WTC11 (cell line): ENCODE data around the gene TBL1X. TPM values are rescaled to one million over a fixed set of nuclear protein-coding genes. Genes with fewer than 3 reads are reported as not detected.

Experiments
- ATAC-seq: fragments of 200-7000 bp; cut with Tn5 transposase; 2 replicates; pipeline ENCODE4 v1.10.0; 2021; ENCODE audit warnings: mild to moderate bottlenecking, moderate library complexity
- CTCF ChIA-PET: fragments of 300-600 bp; sonication (Branson Sonifier 250); formaldehyde crosslinking; loops from one replicate; lab custom pipeline; 2021; ENCODE audit warnings: antibody characterized with exemption; lab: Charles Lee
- POLR2A ChIA-PET: fragments of 350-600 bp; sonication (Branson Sonifier 250); formaldehyde crosslinking; loops from one replicate; lab custom pipeline; 2021; ENCODE audit warnings: antibody characterized with exemption; lab: Charles Lee
- DNase-seq: peaks from one replicate; pipeline ENCODE4 v3.0.0; 2021; ENCODE audit warnings: low spot score
- H3K27ac Mint-ChIP-seq: 2 replicates; pipeline ENCODE4 v1.8.0; 2021; ENCODE audit warnings: mixed read lengths
- H3K27me3 Mint-ChIP-seq: 2 replicates; pipeline ENCODE4 v1.8.0; 2021; ENCODE audit warnings: low read depth, mild to moderate bottlenecking, moderate library complexity, mixed read lengths
- H3K36me3 Mint-ChIP-seq: 2 replicates; pipeline ENCODE4 v1.8.0; 2021; ENCODE audit warnings: mixed read lengths
- H3K4me1 Mint-ChIP-seq: 2 replicates; pipeline ENCODE4 v1.8.0; 2022; ENCODE audit warnings: mixed read lengths
- H3K4me3 Mint-ChIP-seq: 2 replicates; pipeline ENCODE4 v1.8.0; 2021; ENCODE audit warnings: mild to moderate bottlenecking, moderate library complexity, mixed read lengths
- H3K9me3 Mint-ChIP-seq: 2 replicates; pipeline ENCODE4 v1.8.0; 2021; ENCODE audit warnings: mixed read lengths
- ATF1 ChIP-seq: sonication (generic); formaldehyde crosslinking; IDR thresholded peaks from 2 replicates; pipeline ENCODE4 v1.8.1; 2023; ENCODE audit warnings: mild to moderate bottlenecking, moderate library complexity, missing genetic modification reagents
- ATF2 ChIP-seq: sonication (generic); formaldehyde crosslinking; IDR thresholded peaks from 2 replicates; pipeline ENCODE4 v1.8.1; 2022; ENCODE audit warnings: low read depth, missing genetic modification reagents, borderline replicate concordance
- ERG ChIP-seq: fragments of 250-450 bp; sonication (Bioruptor Pico); IDR thresholded peaks from 2 replicates; pipeline ENCODE4 v1.8.0; 2021; ENCODE audit warnings: mild to moderate bottlenecking
- NR1H2 ChIP-seq: sonication (generic); formaldehyde crosslinking; IDR thresholded peaks from 2 replicates; pipeline ENCODE4 v1.9.0; 2021; ENCODE audit warnings: mild to moderate bottlenecking, moderate library complexity, missing genetic modification reagents
- SP1 ChIP-seq: sonication (generic); formaldehyde crosslinking; conservative IDR thresholded peaks from 2 replicates; pipeline ENCODE4 v1.8.1; 2022; ENCODE audit warnings: missing genetic modification reagents
- TCF7 ChIP-seq: sonication (generic); formaldehyde crosslinking; IDR thresholded peaks from 2 replicates; pipeline ENCODE4 v1.8.0; 2022; ENCODE audit warnings: mild to moderate bottlenecking, low read depth, missing genetic modification reagents, moderate library complexity
- total RNA-seq: library from RNA; stranded (reverse); gene quantifications from 3 replicates; pipeline ENCODE4 v1.2.3, GENCODE V29; 2021
- TF ChIP-seq, protein P1 (sequence below): sonication (generic); formaldehyde crosslinking; IDR thresholded peaks from 2 replicates; pipeline ENCODE4 v1.8.0; 2023; ENCODE audit warnings: missing genetic modification reagents, mild to moderate bottlenecking, borderline replicate concordance
- TF ChIP-seq, protein P2 (sequence below): fragments of 200-600 bp; IDR thresholded peaks from 2 replicates; pipeline ENCODE4 v1.8.0; 2022; ENCODE audit warnings: antibody characterized with exemption
- TF ChIP-seq, protein P3 (sequence below): fragments of 250-450 bp; sonication (Bioruptor Pico); IDR thresholded peaks from 2 replicates; pipeline ENCODE4 v1.9.0; 2021; ENCODE audit warnings: mild to moderate bottlenecking
- TF ChIP-seq, protein P4 (sequence below): sonication (generic); formaldehyde crosslinking; IDR thresholded peaks from 2 replicates; pipeline ENCODE4 v1.8.0; 2022; ENCODE audit warnings: missing genetic modification reagents

Gene TBL1X
- total RNA-seq, 1 experiment from 2014 or later: 27.7 TPM

GRCh38 chrX:9483376-9483775 is 18.5 kb downstream of the TBL1X start:
- Mint-ChIP-seq H3K9me3 (peaks cover 7% of the 10 kb centered on the region; the same call in 1 of the 2 replicates), H3K27ac (no peak overlapping the region), H3K4me1 (peaks cover 21% of the 10 kb centered on the region), H3K36me3 (peaks cover 19% of the 10 kb centered on the region), H3K4me3 (no peak overlapping the region), H3K27me3 (no peaks in the 10 kb centered on the region)
- DNase-seq (no peak), ATAC-seq (no peak)
- ChIA-PET CTCF (interaction anchor here (1.0 to 1.1 kb wide), 3 partner anchors 15 to 662 kb away, joined by 3 read pairs; no protein-coding TSS in a partner anchor), POLR2A (no interaction called here)
- TF ChIP-seq, protein P1, sequence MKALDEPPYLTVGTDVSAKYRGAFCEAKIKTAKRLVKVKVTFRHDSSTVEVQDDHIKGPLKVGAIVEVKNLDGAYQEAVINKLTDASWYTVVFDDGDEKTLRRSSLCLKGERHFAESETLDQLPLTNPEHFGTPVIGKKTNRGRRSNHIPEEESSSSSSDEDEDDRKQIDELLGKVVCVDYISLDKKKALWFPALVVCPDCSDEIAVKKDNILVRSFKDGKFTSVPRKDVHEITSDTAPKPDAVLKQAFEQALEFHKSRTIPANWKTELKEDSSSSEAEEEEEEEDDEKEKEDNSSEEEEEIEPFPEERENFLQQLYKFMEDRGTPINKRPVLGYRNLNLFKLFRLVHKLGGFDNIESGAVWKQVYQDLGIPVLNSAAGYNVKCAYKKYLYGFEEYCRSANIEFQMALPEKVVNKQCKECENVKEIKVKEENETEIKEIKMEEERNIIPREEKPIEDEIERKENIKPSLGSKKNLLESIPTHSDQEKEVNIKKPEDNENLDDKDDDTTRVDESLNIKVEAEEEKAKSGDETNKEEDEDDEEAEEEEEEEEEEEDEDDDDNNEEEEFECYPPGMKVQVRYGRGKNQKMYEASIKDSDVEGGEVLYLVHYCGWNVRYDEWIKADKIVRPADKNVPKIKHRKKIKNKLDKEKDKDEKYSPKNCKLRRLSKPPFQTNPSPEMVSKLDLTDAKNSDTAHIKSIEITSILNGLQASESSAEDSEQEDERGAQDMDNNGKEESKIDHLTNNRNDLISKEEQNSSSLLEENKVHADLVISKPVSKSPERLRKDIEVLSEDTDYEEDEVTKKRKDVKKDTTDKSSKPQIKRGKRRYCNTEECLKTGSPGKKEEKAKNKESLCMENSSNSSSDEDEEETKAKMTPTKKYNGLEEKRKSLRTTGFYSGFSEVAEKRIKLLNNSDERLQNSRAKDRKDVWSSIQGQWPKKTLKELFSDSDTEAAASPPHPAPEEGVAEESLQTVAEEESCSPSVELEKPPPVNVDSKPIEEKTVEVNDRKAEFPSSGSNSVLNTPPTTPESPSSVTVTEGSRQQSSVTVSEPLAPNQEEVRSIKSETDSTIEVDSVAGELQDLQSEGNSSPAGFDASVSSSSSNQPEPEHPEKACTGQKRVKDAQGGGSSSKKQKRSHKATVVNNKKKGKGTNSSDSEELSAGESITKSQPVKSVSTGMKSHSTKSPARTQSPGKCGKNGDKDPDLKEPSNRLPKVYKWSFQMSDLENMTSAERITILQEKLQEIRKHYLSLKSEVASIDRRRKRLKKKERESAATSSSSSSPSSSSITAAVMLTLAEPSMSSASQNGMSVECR: no peak
- TF ChIP-seq ERG (CRISPR knock-in tag) (no peak), ATF1 (CRISPR knock-in tag) (no peak)
- TF ChIP-seq, protein P2, sequence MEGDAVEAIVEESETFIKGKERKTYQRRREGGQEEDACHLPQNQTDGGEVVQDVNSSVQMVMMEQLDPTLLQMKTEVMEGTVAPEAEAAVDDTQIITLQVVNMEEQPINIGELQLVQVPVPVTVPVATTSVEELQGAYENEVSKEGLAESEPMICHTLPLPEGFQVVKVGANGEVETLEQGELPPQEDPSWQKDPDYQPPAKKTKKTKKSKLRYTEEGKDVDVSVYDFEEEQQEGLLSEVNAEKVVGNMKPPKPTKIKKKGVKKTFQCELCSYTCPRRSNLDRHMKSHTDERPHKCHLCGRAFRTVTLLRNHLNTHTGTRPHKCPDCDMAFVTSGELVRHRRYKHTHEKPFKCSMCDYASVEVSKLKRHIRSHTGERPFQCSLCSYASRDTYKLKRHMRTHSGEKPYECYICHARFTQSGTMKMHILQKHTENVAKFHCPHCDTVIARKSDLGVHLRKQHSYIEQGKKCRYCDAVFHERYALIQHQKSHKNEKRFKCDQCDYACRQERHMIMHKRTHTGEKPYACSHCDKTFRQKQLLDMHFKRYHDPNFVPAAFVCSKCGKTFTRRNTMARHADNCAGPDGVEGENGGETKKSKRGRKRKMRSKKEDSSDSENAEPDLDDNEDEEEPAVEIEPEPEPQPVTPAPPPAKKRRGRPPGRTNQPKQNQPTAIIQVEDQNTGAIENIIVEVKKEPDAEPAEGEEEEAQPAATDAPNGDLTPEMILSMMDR: no peak

- DNase-seq (no peak), ATAC-seq (no peak)
- ChIA-PET POLR2A (no interaction called here), CTCF (interaction anchor here (0.9 kb wide), 1 partner anchor 11 kb away, joined by 3 read pairs; no protein-coding TSS in a partner anchor)
- Mint-ChIP-seq H3K27ac (no peak overlapping the region), H3K36me3 (peaks cover 5% of the 10 kb centered on the region), H3K27me3 (no peaks in the 10 kb centered on the region), H3K4me1 (peaks cover 20% of the 10 kb centered on the region), H3K4me3 (no peak overlapping the region), H3K9me3 (no peaks in the 10 kb centered on the region)
- TF ChIP-seq ATF2 (CRISPR knock-in tag): no peak
Observed at GRCh38 chrX:9486786-9487387, 22.0 kb downstream of the TBL1X start.

DNA sequence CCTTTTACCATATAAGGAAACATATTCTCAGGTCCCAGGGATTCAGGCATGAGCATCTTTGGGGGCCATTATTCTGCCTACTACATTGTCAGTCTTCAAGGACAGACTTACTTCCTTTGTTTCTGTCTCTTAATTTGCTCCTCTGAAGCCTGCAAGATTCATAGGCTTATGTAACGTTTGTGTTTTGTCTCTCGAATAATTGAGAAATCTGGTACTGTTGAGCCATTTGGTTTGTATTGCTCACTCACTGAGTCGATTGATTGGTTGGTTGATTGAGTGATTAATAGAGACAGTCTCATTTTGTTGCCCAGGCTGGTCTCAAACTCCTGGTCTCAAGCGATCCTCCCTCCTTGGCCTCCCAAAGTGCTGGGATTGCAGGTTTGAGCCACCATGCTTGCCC is 23.7 kb downstream of the TBL1X start:
- Mint-ChIP-seq H3K4me1 (peaks cover 7% of the 10 kb centered on the region; the same call in 1 of the 2 replicates), H3K27me3 (no peaks in the 10 kb centered on the region), H3K4me3 (no peak overlapping the region), H3K36me3 (no peaks in the 10 kb centered on the region; the same call in 1 of the 2 replicates), H3K9me3 (no peaks in the 10 kb centered on the region), H3K27ac (no peak overlapping the region)
- POLR2A ChIA-PET: no interaction called here
- ATAC-seq (no peak), DNase-seq (no peak)
- CTCF ChIA-PET: no interaction called here
- TF ChIP-seq SP1 (CRISPR knock-in tag): no peak
- TF ChIP-seq, protein P3, sequence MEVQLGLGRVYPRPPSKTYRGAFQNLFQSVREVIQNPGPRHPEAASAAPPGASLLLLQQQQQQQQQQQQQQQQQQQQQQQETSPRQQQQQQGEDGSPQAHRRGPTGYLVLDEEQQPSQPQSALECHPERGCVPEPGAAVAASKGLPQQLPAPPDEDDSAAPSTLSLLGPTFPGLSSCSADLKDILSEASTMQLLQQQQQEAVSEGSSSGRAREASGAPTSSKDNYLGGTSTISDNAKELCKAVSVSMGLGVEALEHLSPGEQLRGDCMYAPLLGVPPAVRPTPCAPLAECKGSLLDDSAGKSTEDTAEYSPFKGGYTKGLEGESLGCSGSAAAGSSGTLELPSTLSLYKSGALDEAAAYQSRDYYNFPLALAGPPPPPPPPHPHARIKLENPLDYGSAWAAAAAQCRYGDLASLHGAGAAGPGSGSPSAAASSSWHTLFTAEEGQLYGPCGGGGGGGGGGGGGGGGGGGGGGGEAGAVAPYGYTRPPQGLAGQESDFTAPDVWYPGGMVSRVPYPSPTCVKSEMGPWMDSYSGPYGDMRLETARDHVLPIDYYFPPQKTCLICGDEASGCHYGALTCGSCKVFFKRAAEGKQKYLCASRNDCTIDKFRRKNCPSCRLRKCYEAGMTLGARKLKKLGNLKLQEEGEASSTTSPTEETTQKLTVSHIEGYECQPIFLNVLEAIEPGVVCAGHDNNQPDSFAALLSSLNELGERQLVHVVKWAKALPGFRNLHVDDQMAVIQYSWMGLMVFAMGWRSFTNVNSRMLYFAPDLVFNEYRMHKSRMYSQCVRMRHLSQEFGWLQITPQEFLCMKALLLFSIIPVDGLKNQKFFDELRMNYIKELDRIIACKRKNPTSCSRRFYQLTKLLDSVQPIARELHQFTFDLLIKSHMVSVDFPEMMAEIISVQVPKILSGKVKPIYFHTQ (CRISPR knock-in tag): no peak
- no peak for TF ChIP-seq ATF1 (CRISPR knock-in tag)
- no peak for TF ChIP-seq NR1H2 (CRISPR knock-in tag)
- TF ChIP-seq, protein P4, sequence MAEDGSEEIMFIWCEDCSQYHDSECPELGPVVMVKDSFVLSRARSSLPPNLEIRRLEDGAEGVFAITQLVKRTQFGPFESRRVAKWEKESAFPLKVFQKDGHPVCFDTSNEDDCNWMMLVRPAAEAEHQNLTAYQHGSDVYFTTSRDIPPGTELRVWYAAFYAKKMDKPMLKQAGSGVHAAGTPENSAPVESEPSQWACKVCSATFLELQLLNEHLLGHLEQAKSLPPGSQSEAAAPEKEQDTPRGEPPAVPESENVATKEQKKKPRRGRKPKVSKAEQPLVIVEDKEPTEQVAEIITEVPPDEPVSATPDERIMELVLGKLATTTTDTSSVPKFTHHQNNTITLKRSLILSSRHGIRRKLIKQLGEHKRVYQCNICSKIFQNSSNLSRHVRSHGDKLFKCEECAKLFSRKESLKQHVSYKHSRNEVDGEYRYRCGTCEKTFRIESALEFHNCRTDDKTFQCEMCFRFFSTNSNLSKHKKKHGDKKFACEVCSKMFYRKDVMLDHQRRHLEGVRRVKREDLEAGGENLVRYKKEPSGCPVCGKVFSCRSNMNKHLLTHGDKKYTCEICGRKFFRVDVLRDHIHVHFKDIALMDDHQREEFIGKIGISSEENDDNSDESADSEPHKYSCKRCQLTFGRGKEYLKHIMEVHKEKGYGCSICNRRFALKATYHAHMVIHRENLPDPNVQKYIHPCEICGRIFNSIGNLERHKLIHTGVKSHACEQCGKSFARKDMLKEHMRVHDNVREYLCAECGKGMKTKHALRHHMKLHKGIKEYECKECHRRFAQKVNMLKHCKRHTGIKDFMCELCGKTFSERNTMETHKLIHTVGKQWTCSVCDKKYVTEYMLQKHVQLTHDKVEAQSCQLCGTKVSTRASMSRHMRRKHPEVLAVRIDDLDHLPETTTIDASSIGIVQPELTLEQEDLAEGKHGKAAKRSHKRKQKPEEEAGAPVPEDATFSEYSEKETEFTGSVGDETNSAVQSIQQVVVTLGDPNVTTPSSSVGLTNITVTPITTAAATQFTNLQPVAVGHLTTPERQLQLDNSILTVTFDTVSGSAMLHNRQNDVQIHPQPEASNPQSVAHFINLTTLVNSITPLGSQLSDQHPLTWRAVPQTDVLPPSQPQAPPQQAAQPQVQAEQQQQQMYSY (CRISPR knock-in tag): no peak
- no peak for TF ChIP-seq TCF7 (CRISPR knock-in tag)
